A673 (cell line): Measurements from ENCODE around the gene PPP1R1C. TPM values are rescaled to one million over a fixed set of nuclear protein-coding genes. Genes with fewer than 3 reads are reported as not detected.

Source experiments
- BruUV-seq: library from RNA; stranded (reverse); fragments of 400-500 nt; replicated peaks from 2 replicates; lab custom pipeline; 2021; lab: Mats Ljungman, UMichigan
- CTCF ChIA-PET: fragments of 300-600 bp; sonication (Branson Sonifier 250); formaldehyde crosslinking; loops from one replicate; lab custom pipeline; 2022; ENCODE audit warnings: antibody characterized with exemption; lab: Charles Lee
- POLR2A ChIA-PET: fragments of 300-600 bp; sonication (Branson Sonifier 250); formaldehyde crosslinking; loops from one replicate; lab custom pipeline; 2022; ENCODE audit warnings: antibody characterized with exemption; ENCODE audit not compliant: low non-redundant PET; lab: Charles Lee
- DNase-seq: peaks from one replicate; pipeline ENCODE4 v3.0.0-alpha.2; 2015; ENCODE audit warnings: low spot score
- H3K27ac ChIP-seq: fragments of 200-600 bp; sonication (generic); 2 replicates; pipeline ENCODE4 v1.5.1; 2016; ENCODE audit warnings: mixed run types, low read depth, mild to moderate bottlenecking, mixed read lengths, antibody characterized with exemption, low read length; ENCODE audit not compliant: poor library complexity, severe bottlenecking
- H3K27me3 ChIP-seq: fragments of 200-600 bp; sonication (generic); replicated peaks from 2 replicates; pipeline ENCODE4 v1.6.1; 2017; ENCODE audit warnings: mixed run types, low read depth, mild to moderate bottlenecking, mixed read lengths, antibody characterized with exemption, low read length; ENCODE audit not compliant: insufficient read depth, poor library complexity
- H3K36me3 ChIP-seq: fragments of 200-600 bp; sonication (generic); 2 replicates; pipeline ENCODE4 v1.6.1; 2016; ENCODE audit warnings: mixed run types, mild to moderate bottlenecking, mixed read lengths, antibody characterized with exemption, low read length; ENCODE audit not compliant: insufficient read depth, poor library complexity, severe bottlenecking
- H3K4me1 ChIP-seq: fragments of 200-600 bp; sonication (generic); 2 replicates; pipeline ENCODE4 v1.6.1; 2017; ENCODE audit warnings: mixed run types, mild to moderate bottlenecking, mixed read lengths, antibody characterized with exemption, low read length; ENCODE audit not compliant: insufficient read depth, poor library complexity, severe bottlenecking
- H3K4me3 ChIP-seq: fragments of 200-600 bp; sonication (generic); 2 replicates; pipeline ENCODE4 v1.5.1; 2016; ENCODE audit warnings: low read depth, mixed run types, mild to moderate bottlenecking, mixed read lengths, low read length; ENCODE audit not compliant: poor library complexity, severe bottlenecking
- H3K9me3 ChIP-seq: fragments of 200-600 bp; sonication (generic); 2 replicates; pipeline ENCODE4 v1.6.1; 2016; ENCODE audit warnings: mixed run types, low read depth, mild to moderate bottlenecking, mixed read lengths, antibody characterized with exemption, low read length; ENCODE audit not compliant: poor library complexity, severe bottlenecking
- CTCF ChIP-seq: fragments of 300-800, 200-600 bp; sonication (generic); conservative IDR thresholded peaks from 2 replicates; pipeline ENCODE4 v1.5.1; 2017; ENCODE audit warnings: low read depth, mild to moderate bottlenecking, antibody characterized with exemption, low read length, moderate library complexity, mixed read lengths
- EZH2 ChIP-seq: fragments of 200-600 bp; sonication (generic); IDR thresholded peaks from 2 replicates; pipeline ENCODE4 v1.6.1; 2017; ENCODE audit warnings: borderline replicate concordance, low read depth, mild to moderate bottlenecking, mixed read lengths, antibody characterized with exemption, low read length; ENCODE audit not compliant: poor library complexity, severe bottlenecking
- intact Hi-C: fragments of 100-400 bp; cut with micrococcal nuclease; formaldehyde crosslinking; loops from one replicate; pipeline ENCODE4 v1.10.0; 2022; ENCODE audit not compliant: unreplicated experiment
- total RNA-seq: library from RNA; stranded (reverse); gene quantifications from 2 replicates; pipeline ENCODE4 v1.2.3, GENCODE V29; 2021

The PPP1R1C gene
- total RNA-seq, 1 experiment from 2014 or later: 5.3 TPM

GRCh38 chr2:182031956-182032355 is 46.3 kb downstream of the PPP1R1C start:
- H3K9me3 ChIP-seq: no peaks in the 10 kb centered on the region
- no peak overlapping the region for H3K27ac ChIP-seq
- TF ChIP-seq EZH2: no peak
- no peak for TF ChIP-seq CTCF
- intact Hi-C loops: no loop called here
- POLR2A ChIA-PET: interaction anchor here (0.6 to 1.0 kb wide), 2 partner anchors 40 to 42 kb away, joined by 3 to 12 read pairs; no protein-coding TSS in a partner anchor
- no peaks in the 10 kb centered on the region for H3K36me3 ChIP-seq
- BruUV-seq: no TSS peak
- H3K4me3 ChIP-seq: no peak overlapping the region
- no peak for DNase-seq
- CTCF ChIA-PET: no interaction called here
- H3K27me3 ChIP-seq: no peaks in the 10 kb centered on the region
- H3K4me1 ChIP-seq: no peaks in the 10 kb centered on the region

GRCh38 chr2:182033449-182033848 is 47.8 kb downstream of the PPP1R1C start:
- no peak for DNase-seq
- Histone ChIP-seq H3K27me3 (no peaks in the 10 kb centered on the region), H3K4me3 (no peak overlapping the region), H3K4me1 (no peaks in the 10 kb centered on the region), H3K36me3 (no peaks in the 10 kb centered on the region), H3K9me3 (no peaks in the 10 kb centered on the region), H3K27ac (no peak overlapping the region)
- TF ChIP-seq CTCF: no peak
- no peak for TF ChIP-seq EZH2
- ChIA-PET CTCF (no interaction called here), POLR2A (no interaction called here)
- no TSS peak for BruUV-seq
- intact Hi-C loops: no loop called here

GRCh38 chr2:182038576-182038975 is 52.9 kb downstream of the PPP1R1C start:
- Histone ChIP-seq H3K27me3 (no peaks in the 10 kb centered on the region), H3K4me1 (no peaks in the 10 kb centered on the region), H3K36me3 (no peaks in the 10 kb centered on the region), H3K4me3 (no peak overlapping the region), H3K9me3 (no peaks in the 10 kb centered on the region), H3K27ac (no peak overlapping the region)
- POLR2A ChIA-PET: no interaction called here
- BruUV-seq: no TSS peak
- peak; percentile 43 for DNase-seq
- CTCF ChIA-PET: no interaction called here
- intact Hi-C loops: no loop called here
- no peak for TF ChIP-seq CTCF
- no peak for TF ChIP-seq EZH2
